NCI-H187 (cell line): ENCODE data around the gene CCDC138.

Experiments
- DNase-seq, 2 experiments: peaks; one replicate each; lab custom pipeline; 2025; lab: John Stamatoyannopoulos, UW

Gene CCDC138

GRCh38 chr2:108895188-108895587 lies 108.6 kb downstream of the CCDC138 start:
- DNase-seq: no peak

- no peak for DNase-seq
These were observed 110.2 kb downstream of the CCDC138 start for GRCh38 chr2:108896741-108897140.

DNA sequence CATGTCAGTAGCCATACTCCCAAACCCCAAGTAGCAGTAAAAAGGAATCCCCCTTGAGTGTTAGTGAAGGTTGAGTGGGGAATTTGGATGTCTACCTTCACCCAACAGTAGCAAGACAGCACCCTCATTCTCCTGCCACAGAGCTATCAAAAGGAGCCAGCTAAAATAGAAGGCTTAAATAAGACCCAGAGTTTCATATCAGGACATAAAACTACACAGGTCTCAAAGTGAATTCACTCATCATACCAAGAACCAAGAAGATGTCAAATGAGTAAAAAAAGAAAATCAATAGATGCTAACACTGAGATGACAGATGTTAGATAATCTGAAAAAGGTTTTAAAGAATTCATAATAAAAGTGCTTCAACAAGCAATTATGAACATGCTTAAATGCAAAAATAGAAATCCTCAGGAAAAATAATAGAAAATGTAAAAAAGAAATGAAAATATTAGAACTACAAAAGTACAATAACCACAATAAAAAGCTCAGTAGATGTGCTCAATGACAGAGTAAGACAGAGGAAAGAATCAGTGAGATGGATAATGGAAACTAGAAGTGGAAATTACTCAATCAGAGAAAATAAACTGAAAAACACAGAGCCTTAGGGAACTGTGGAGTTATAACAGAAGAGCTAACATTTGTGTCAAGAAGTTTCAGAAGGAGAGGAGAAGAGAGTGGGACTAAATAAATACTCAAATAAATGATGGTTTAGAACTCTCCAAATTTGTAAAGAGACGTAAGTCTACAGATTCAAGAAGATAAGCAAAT lies 111.9 kb downstream of the CCDC138 start:
- no peak for DNase-seq

DNA sequence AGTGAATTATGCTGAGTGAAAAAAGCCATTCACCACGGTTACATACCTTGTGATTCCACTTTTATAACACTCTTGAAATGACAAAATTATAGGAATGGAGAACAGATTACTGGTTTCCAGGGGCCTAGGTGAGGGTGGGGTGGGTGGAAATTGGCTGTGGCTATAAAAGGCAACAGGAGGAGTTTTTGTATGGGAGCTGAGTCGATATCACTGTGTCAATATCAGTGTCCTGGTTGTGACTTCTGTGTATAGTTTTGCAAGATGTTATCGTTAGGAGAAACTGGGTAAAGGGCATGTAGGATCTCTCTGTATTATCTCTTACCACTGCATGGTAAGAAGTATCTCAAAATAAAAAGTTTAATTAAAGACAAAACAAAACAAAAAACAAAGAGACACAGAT lies 118.1 kb downstream of the CCDC138 start:
- DNase-seq: no peak

- no peak for DNase-seq
These were observed 118.6 kb downstream of the CCDC138 start for GRCh38 chr2:108905176-108905575.

DNA sequence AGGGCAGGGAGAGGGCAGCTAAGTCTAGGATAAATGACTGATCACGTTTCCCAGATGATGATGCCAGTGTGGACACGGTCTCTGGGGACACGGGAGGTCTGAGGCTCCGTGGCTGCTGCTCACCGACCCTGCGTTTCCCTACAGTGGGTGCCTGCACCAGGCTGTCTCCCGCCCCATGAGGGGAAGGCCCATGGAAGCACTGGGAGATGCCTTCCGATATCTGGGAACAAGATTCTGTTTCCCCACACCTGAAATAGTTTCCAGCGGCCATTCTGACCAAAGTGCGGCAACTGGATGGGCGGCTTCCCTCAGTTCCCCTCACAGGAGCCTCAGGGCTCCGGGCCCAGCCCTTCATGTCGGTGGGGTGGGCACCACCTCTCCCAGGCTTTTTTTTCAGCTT lies 119.3 kb downstream of the CCDC138 start:
- DNase-seq: no peak

- no peak for DNase-seq
These were observed 120.0 kb downstream of the CCDC138 start for GRCh38 chr2:108906403-108907077.

- DNase-seq: no peak
These were observed 121.5 kb downstream of the CCDC138 start for GRCh38 chr2:108907822-108908712.

DNA sequence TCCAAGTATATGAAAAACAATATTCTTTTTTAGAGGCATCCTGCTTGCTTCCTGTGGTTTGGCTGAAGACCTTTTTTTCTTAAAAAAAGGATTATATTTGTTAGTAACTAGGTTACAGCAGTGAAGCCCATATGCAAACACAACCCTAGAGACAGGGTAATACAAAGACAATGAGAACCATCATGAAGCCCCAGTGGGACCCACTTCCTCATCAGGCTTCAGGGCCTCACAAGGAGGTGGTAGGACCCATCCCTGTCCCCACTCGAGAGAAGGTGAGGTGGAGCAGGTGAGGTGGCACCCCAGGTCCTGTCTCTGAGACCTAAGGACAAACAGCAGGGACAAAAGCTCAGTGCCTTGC lies 122.1 kb downstream of the CCDC138 start:
- no peak for DNase-seq

DNA sequence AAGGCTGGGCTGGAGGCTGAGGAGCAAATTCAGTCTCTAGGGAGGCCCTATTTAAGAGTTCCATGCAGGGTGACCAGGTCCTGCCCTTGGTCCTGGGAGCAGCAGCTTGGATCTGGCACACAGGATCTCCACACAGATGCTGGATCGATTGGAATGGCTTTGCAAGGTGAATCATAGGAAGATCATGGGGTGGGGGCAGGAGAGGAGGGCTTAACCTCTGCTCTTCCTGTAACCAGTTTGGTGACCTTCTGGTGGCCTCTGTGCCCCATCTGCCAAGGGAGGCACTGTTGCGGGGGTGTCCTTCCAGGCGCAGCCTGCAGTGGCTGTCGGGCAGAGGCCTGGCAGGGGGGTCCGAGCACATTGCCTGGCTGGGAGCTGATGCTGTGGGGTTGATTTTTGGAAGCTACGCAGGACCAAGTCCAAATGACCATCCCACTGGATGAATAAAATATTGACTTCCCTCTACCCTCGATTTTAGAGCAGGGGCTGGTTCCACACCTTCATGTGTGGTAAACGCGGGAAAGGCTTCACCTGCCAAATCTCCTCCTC lies 122.8 kb downstream of the CCDC138 start:
- no peak for DNase-seq

- DNase-seq: no peak
These were observed 123.5 kb downstream of the CCDC138 start for GRCh38 chr2:108910011-108910431.

DNA sequence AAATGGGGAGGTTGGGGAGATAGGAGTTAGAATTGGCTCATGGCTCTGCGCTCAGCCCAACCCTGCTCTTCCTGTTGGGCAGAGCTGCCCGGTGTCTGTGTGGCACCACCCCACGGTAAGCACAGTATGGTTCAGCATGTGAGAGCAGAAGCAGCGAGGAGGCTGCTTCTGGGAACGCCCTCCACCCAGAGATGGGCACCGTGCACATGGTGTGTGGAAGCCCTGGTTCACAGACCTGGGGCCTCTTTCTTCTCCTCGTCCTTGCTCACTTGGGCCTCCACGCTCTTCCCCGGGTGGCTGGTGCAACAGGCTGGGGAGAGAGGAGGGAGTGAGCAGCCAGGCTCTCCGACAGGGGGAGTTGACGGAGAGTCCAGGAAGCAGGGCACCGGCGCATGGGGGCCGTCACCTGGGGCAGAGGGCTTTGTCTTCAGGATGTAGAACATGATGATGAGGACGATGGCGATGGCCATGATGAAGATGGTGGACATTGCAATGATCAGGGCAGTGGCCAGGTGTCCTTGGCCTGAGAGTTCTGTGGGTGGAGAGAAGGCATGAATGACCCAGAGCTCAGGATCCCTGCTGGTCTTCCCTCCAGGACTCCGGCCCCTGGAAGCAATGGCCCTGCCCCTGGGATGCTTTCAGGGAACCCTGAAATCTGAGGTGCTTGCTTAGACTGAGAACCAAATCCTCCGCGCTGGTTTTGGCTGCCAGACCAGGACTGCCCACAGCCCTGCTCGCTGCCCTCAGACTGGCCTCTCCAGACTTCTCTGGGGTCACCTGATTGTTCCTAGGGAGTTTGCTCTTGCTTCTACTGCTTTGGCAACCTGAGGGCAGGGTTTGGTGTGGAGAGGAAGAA lies 124.2 kb downstream of the CCDC138 start:
- no peak for DNase-seq

GRCh38 chr2:108911401-108911800 lies 124.8 kb downstream of the CCDC138 start:
- DNase-seq: no peak

DNA sequence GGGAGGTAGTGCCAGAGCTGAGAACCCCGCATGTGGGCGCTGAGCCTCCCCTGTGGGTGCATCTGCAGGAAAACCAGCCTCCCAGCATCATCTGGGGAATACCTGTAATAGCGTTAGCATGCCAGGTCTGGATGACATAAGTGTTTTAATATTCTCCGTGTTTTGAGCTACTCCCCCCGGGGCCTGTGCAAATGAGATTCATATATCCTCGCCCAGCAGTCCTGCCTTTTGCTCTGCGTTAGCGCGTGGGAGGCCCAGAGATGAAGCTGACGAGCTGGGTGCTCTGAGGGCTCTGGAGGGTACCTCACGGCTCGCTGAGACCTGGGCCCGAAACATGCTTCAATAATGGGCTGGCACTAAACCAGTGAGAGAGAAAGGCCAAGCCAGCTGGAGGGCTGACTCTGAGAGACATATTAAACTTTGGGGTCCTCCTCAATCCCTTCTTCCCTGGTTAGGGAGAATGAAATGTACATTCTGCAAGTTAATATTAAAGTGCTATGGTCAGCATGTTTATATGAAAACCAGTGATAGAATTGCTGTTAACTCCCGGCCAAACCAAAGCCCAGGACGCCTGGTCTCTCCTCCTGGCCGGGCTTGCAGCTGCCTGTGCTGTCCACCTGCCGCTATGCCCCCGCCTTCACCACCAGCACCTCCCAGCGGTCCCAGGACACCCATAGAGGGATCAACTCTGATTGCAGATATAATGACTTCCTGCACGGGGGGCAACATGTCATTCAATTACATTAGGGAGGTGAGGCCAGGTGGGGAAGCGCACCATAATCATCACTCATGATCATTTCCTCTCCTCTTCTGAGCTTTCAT lies 125.4 kb downstream of the CCDC138 start:
- DNase-seq: no peak

DNA sequence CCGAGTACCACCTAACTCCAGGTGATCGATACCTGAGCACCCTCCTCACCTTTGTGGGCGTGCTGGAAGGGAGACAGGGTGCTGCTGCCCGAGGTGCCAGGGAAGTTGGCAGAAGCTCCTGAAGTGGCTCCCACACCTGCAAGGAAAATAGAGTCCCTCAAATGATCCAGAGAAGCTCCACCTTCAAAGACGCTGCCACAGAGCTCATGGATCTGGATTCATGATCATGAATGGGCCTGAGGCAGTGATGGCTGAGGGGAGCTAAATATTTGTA lies 126.0 kb downstream of the CCDC138 start:
- DNase-seq: no peak

- no peak for DNase-seq
These were observed 129.7 kb downstream of the CCDC138 start for GRCh38 chr2:108916122-108916795.

DNA sequence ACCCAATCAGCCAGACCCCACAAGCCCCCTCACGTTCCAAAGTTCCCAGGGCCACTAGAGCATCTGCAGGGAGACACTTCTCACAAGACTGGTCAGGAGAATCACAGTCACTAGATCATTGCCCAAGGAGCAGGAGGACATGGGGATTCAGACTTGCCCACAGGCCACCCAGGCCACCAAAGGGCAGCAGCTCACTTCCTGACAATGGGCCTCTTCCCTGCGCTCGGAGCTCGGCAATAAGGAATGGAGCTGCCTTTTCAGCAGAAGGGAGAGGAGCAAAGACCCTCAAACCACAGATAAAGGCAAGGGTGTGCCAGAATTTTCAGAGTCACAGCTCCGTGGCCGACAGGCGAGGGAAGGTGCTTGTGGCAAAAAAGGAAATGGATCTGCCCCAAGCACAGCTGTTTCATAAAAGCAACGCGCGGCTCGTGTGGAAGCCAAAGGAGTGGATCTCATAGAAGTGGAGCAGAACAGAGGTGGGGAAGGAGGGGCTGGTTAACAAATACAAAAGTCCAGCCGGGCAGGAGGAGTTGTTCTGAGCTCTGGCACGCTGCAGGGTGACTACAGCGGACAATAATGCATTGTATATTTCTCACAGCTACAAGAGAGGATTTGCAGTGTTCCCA lies 130.3 kb downstream of the CCDC138 start:
- no peak for DNase-seq

- DNase-seq: no peak
These were observed 131.0 kb downstream of the CCDC138 start for GRCh38 chr2:108917526-108917925.

- DNase-seq: no peak
These were observed 131.7 kb downstream of the CCDC138 start for GRCh38 chr2:108918156-108918874.
